Measurements from ENCODE around the gene PNN. TPM values are rescaled to one million over a fixed set of nuclear protein-coding genes. Genes with fewer than 3 reads are reported as not detected.
"Not testable (repeated sequence)": the region's sequence is repeated elsewhere in the genome, so short reads cannot be mapped to it uniquely, and the experiment has no call there.

The PNN gene
- total RNA-seq, 1 donor from 2014 or later = 54.5 TPM

GRCh38 chr14:39219075-39219499 lies 44.0 kb downstream of the PNN start:
- Histone ChIP-seq H3K27ac (no peak overlapping the region), H3K4me1 (peaks cover 6% of the 10 kb centered on the region), H3K4me3 (no peak overlapping the region), H3K27me3 (no peaks in the 10 kb centered on the region), H3K9me3 (no peaks in the 10 kb centered on the region), H3K36me3 (no peaks in the 10 kb centered on the region)
- TF ChIP-seq, protein P1, sequence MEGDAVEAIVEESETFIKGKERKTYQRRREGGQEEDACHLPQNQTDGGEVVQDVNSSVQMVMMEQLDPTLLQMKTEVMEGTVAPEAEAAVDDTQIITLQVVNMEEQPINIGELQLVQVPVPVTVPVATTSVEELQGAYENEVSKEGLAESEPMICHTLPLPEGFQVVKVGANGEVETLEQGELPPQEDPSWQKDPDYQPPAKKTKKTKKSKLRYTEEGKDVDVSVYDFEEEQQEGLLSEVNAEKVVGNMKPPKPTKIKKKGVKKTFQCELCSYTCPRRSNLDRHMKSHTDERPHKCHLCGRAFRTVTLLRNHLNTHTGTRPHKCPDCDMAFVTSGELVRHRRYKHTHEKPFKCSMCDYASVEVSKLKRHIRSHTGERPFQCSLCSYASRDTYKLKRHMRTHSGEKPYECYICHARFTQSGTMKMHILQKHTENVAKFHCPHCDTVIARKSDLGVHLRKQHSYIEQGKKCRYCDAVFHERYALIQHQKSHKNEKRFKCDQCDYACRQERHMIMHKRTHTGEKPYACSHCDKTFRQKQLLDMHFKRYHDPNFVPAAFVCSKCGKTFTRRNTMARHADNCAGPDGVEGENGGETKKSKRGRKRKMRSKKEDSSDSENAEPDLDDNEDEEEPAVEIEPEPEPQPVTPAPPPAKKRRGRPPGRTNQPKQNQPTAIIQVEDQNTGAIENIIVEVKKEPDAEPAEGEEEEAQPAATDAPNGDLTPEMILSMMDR (IDR thresholded peaks at IDR 0.05) = no peak
- TF ChIP-seq POLR2AphosphoS5 (IDR thresholded peaks at IDR 0.05; ENCODE audit: insufficient read depth in 1 of 2, low read depth in 1 of 2) (no peak), POLR2A (IDR thresholded peaks at IDR 0.05) (no peak)
- intact Hi-C loops (cut with DNase I) = no loop called here
- DNase-seq (ENCODE audit: extremely low spot score in 2 of 2) = no peak

GRCh38 chr14:39220473-39220872 lies 45.4 kb downstream of the PNN start:
- H3K27me3 ChIP-seq; H3K36me3 ChIP-seq; H3K4me3 ChIP-seq; H3K4me1 ChIP-seq; DNase-seq (ENCODE audit: extremely low spot score in 2 of 2); H3K9me3 ChIP-seq; intact Hi-C loops (cut with DNase I); H3K27ac ChIP-seq: not testable (repeated sequence)

DNA sequence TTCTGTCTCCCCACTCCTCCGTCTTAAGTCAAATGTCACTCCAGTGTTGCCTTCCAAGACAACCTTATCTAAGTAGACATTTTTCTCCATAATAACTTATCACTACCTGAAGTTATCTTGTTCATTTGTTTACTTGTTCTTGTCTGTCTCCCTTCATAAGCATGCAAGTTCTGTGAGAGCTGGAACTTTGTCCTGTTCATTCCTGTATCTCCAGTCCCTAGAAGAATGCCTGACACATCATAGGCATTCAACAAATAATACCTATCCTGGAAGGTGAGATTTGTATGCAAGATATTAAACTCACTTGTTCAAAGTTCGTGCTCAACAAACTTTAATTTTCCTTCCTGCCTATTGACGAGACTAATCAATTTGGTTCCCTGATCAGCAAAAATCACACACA lies 53.0 kb downstream of the PNN start:
- no peaks in the 10 kb centered on the region for H3K27me3 ChIP-seq
- no peaks in the 10 kb centered on the region for H3K36me3 ChIP-seq
- H3K27ac ChIP-seq = no peak overlapping the region
- H3K9me3 ChIP-seq = no peaks in the 10 kb centered on the region
- TF ChIP-seq POLR2AphosphoS5 (IDR thresholded peaks at IDR 0.05; ENCODE audit: insufficient read depth in 1 of 2, low read depth in 1 of 2) (no peak), POLR2A (IDR thresholded peaks at IDR 0.05) (no peak)
- TF ChIP-seq, protein P1 (IDR thresholded peaks at IDR 0.05) = no peak
- no peak for DNase-seq (ENCODE audit: extremely low spot score in 2 of 2)
- H3K4me3 ChIP-seq = no peak overlapping the region
- intact Hi-C loops (cut with DNase I) = no loop called here
- no peaks in the 10 kb centered on the region for H3K4me1 ChIP-seq

- no peaks in the 10 kb centered on the region for H3K27me3 ChIP-seq
Observed at GRCh38 chr14:39228509-39229221, 53.6 kb downstream of the PNN start.

DNA sequence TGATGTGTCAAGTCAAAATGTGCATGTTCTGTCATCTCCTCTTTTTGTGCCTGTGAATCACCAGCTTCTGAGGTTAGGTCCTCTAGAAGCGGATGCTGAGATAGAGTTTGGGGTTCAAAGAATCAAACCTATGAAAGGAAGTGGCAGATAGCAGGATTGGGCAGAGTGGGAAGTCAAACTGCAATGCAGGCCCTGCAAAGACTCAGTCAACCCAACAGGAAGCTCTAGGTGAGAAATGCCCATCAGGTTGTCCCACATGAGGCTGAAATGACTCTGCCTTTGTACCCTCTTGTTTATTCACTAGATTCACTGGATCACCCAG lies 54.1 kb downstream of the PNN start:
- TF ChIP-seq POLR2AphosphoS5 (IDR thresholded peaks at IDR 0.05; ENCODE audit: insufficient read depth in 1 of 2, low read depth in 1 of 2) = no peak
- TF ChIP-seq POLR2A (IDR thresholded peaks at IDR 0.05) = no peak
- TF ChIP-seq, protein P1 (IDR thresholded peaks at IDR 0.05) = no peak
- intact Hi-C loops (cut with DNase I) = no loop called here
- Histone ChIP-seq H3K27ac (no peak overlapping the region), H3K4me1 (no peaks in the 10 kb centered on the region), H3K4me3 (no peak overlapping the region), H3K27me3 (no peaks in the 10 kb centered on the region), H3K36me3 (no peaks in the 10 kb centered on the region), H3K9me3 (no peaks in the 10 kb centered on the region)
- no peak for DNase-seq (ENCODE audit: extremely low spot score in 2 of 2)

More at GRCh38 chr14:39228509-39229221, 53.6 kb downstream of the PNN start:
- intact Hi-C loops (cut with DNase I) = no loop called here
- Histone ChIP-seq H3K4me3 (no peak overlapping the region), H3K4me1 (no peaks in the 10 kb centered on the region), H3K36me3 (no peaks in the 10 kb centered on the region), H3K9me3 (no peaks in the 10 kb centered on the region), H3K27ac (no peak overlapping the region)
- no peak for DNase-seq (ENCODE audit: extremely low spot score in 2 of 2)
- TF ChIP-seq POLR2AphosphoS5 (IDR thresholded peaks at IDR 0.05; ENCODE audit: insufficient read depth in 1 of 2, low read depth in 1 of 2) (no peak), POLR2A (IDR thresholded peaks at IDR 0.05) (no peak)
- TF ChIP-seq, protein P1 (IDR thresholded peaks at IDR 0.05) = no peak
